ENCODE measurements around the gene FAM13C.

FAM13C gene

GRCh38 chr10:59312247-59312646 lies 50.1 kb downstream of the FAM13C start:
- DNase-seq: no peak

- no peak for DNase-seq
These were observed 51.3 kb downstream of the FAM13C start for GRCh38 chr10:59311025-59311424.

GRCh38 chr10:59310324-59310914 lies 51.9 kb downstream of the FAM13C start:
- DNase-seq: no peak

- DNase-seq: peak; percentile 37
These were observed 57.7 kb downstream of the FAM13C start for GRCh38 chr10:59304521-59305097.

- DNase-seq: no peak
These were observed 59.3 kb downstream of the FAM13C start for GRCh38 chr10:59303018-59303417.

GRCh38 chr10:59302381-59302780 lies 60.0 kb downstream of the FAM13C start:
- no peak for DNase-seq

- no peak for DNase-seq
These were observed 61.1 kb downstream of the FAM13C start for GRCh38 chr10:59301067-59301754.

GRCh38 chr10:59300386-59300785 lies 62.0 kb downstream of the FAM13C start:
- no peak for DNase-seq

GRCh38 chr10:59299933-59300332 lies 62.4 kb downstream of the FAM13C start:
- no peak for DNase-seq

- DNase-seq: no peak
These were observed 71.9 kb downstream of the FAM13C start for GRCh38 chr10:59290448-59290847.

GRCh38 chr10:59289853-59290252 lies 72.5 kb downstream of the FAM13C start:
- DNase-seq: no peak

- DNase-seq: no peak
These were observed 74.6 kb downstream of the FAM13C start for GRCh38 chr10:59287587-59288255.

GRCh38 chr10:59285848-59286247 lies 76.5 kb downstream of the FAM13C start:
- DNase-seq: no peak

GRCh38 chr10:59285073-59285472 lies 77.3 kb downstream of the FAM13C start:
- DNase-seq: no peak

- peak; percentile 6 for DNase-seq
These were observed 78.0 kb downstream of the FAM13C start for GRCh38 chr10:59284118-59284975.

GRCh38 chr10:59283456-59284091 lies 78.8 kb downstream of the FAM13C start:
- DNase-seq: peak; percentile 88

GRCh38 chr10:59281861-59282260 lies 80.5 kb downstream of the FAM13C start:
- DNase-seq: no peak

GRCh38 chr10:59279991-59280505 lies 82.3 kb downstream of the FAM13C start:
- no peak for DNase-seq

GRCh38 chr10:59279476-59279875 lies 82.9 kb downstream of the FAM13C start:
- DNase-seq: no peak

GRCh38 chr10:59276919-59277318 lies 85.4 kb downstream of the FAM13C start:
- DNase-seq: no peak

GRCh38 chr10:59276133-59276532 lies 86.2 kb downstream of the FAM13C start:
- no peak for DNase-seq

GRCh38 chr10:59273445-59273844 lies 88.9 kb downstream of the FAM13C start:
- no peak for DNase-seq
